IPS-11a (cell line): ENCODE results near the gene KLHDC10.
"Not testable (repeated sequence)": the region's sequence is repeated elsewhere in the genome, so short reads cannot be mapped to it uniquely, and the experiment has no call there.

Source experiments
- H3K4me3 ChIP-seq: one replicate; pipeline ENCODE4 v1.5.1; 2013; ENCODE audit warnings: low read depth, low read length, control low read depth

Gene KLHDC10, protein sequence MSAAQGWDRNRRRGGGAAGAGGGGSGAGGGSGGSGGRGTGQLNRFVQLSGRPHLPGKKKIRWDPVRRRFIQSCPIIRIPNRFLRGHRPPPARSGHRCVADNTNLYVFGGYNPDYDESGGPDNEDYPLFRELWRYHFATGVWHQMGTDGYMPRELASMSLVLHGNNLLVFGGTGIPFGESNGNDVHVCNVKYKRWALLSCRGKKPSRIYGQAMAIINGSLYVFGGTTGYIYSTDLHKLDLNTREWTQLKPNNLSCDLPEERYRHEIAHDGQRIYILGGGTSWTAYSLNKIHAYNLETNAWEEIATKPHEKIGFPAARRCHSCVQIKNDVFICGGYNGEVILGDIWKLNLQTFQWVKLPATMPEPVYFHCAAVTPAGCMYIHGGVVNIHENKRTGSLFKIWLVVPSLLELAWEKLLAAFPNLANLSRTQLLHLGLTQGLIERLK

DNA sequence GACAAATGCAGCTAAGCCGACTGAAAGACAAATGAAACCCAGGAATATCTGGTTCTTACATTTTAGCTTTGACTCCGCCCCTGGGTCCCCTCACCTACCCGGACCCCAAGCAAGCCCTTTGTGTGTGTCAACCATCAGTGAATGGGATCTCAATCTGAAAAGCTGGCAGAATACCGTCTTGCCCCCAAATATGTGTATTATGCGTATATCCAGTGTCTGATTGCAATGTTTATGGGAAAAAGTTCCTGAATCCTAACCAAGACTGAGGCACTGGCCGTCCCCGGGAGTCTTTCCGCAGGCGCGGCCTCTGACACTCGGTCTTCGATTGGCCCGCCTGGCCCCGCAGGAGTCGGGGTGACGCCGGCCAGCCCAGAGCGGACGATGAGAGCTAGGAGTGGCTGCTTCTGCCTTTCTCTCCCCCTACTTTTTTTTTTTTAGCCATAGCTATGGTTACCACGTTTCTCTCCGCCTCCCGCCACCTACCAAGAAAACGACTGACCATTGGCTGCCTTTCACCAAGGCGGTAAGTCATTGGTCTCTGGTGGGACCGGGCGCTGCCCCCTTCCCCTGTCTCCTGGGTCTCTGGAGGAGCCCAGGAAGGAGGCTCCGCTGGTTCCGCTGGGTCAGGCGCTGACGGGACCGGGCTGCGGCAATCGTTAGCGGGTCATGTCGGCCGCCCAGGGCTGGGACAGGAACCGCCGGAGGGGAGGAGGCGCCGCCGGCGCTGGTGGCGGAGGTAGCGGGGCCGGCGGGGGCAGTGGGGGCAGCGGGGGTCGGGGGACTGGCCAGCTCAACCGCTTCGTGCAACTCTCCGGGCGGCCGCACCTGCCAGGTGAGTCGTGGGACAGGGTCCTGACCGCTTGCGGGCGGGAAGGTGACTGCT lies at the start of gene KLHDC10:
TSS of gene KLHDC10 (plus strand) at position 557 of the 883 bp plus-strand sequence. CDS start at position 667, 110 bp downstream.
- H3K4me3 ChIP-seq, result peak within 1 kb of the TSS; percentile 93

GRCh38 chr7:130021105-130021834 lies 49.1 kb upstream of the KLHDC10 start:
- no peak overlapping the region for H3K4me3 ChIP-seq

DNA sequence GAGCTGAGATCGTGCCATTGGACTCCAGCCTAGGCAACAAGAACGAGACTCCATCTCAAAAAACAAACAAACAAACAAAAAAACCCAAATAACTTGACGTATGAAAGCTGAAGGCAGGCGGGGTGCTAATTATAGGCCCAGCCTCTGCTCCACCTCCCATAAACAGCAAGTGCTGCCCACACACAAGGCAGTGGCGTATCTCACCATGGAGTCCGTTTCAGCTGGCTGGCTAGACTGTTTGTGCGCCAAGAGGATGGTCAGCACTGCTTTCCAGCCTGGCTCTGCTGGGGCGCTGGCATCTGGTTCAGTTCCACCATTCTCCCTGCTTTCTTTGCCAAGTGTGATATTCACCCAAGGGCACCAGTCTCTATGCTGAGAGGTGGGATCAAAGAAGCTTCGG lies 48.2 kb upstream of the KLHDC10 start:
- H3K4me3 ChIP-seq, result no peak overlapping the region

- H3K4me3 ChIP-seq, result no peak overlapping the region
Measured at GRCh38 chr7:130022623-130023175, 47.6 kb upstream of the KLHDC10 start.

DNA sequence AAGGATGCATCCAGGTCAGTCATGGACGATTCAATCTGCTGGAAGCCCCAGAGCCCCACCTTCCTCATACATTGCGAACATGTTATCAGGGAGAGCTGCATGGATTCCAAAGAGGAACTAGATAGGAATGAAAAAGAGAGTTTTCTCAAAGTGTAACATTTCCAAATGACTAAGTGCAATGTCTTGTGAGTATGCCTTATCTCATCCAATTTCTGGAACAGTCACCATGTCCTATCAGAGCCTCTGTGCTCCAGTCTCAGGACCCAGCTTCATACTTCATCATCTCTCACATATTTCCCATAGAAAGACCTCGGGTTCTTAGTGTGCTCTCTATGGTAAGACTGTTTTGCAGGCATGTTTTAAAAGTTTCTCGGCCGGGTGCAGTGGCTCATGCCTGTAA lies 45.9 kb upstream of the KLHDC10 start:
- H3K4me3 ChIP-seq, result no peak overlapping the region

DNA sequence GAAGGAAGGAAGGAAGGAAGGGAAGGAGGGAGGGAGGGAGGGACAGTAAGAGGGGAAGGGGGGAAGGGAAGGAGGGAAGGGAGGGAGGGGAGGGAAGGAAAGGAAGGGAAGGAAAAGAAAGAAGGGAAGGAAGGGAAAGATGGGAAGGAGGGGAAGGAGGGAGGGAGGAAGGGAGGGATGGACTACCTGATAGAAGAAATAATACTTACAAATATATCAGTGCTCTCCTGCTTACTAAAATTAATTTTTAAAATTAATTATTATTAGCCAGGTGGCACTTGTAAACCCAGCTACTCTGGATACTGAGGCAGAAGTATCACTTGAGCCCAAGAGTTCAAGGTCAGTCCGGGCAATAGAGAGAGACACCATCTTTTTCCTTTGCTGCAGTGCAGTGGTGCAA lies 37.6 kb upstream of the KLHDC10 start:
- no peak overlapping the region for H3K4me3 ChIP-seq

- no peak overlapping the region for H3K4me3 ChIP-seq
Measured at GRCh38 chr7:130037703-130038102, 32.6 kb upstream of the KLHDC10 start.

- H3K4me3 ChIP-seq, result no peak overlapping the region
Measured at GRCh38 chr7:130040576-130040975, 29.8 kb upstream of the KLHDC10 start.

- H3K4me3 ChIP-seq, result no peak overlapping the region
Measured at GRCh38 chr7:130047831-130048230, 22.5 kb upstream of the KLHDC10 start.

DNA sequence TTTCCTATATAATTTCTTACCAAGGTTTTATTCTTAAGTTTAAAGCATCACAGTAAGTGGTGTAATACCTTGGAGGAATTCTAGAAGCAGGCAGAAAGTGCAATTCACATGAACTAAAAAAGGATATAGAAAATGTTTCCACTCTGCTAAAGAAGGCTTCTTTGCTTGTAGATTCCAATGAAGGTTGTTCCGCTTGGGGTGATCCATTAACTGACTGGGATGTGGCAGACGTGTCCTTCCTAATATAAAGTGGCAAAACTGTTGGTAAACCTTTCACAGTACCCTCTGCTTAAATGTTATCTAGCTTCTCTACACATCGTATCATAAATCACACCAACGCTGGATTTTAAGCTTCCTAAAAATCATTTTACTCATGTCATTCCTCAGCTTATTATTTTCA lies 21.4 kb upstream of the KLHDC10 start:
- no peak overlapping the region for H3K4me3 ChIP-seq

GRCh38 chr7:130052250-130052649 lies 18.1 kb upstream of the KLHDC10 start:
- H3K4me3 ChIP-seq, result not testable (repeated sequence)

DNA sequence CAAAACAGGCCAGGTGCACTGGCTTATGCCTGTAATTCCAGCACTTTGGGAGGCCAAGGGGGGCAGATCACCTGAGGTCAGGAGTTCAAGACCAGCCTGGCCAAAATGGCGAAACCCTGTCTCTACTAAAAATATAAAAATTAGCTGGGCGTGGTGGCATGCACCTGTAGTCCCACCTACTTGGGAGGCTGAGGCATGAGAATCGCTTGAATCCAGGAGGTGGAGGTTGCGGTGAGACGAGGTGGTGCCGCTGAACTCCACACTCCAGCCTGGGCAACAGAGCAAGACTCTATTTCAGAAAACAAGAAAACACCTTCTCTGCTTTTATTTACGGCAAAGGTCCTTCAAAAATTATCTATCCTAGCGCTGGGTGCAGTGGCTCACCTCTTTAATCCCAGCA lies 15.1 kb upstream of the KLHDC10 start:
- H3K4me3 ChIP-seq, result not testable (repeated sequence)

DNA sequence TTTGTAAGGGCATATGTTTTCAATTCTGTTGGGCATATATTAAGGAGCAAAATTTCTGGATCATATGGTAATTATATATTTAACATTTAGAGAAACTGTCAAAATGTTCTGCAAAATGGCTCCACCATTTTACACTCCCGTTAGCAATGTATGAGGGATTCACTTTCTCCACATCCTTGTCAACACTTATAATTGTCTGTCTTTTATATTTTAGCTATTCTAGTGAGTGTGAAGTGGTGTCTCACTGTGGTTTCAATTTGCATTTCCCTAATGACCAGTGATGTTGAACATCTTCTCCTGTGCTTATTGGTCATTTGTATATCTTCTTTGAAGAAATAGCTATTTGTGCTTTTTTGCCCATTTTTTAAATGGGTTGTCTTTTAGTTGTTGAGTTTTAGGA lies 8.1 kb upstream of the KLHDC10 start:
- H3K4me3 ChIP-seq, result no peak overlapping the region

DNA sequence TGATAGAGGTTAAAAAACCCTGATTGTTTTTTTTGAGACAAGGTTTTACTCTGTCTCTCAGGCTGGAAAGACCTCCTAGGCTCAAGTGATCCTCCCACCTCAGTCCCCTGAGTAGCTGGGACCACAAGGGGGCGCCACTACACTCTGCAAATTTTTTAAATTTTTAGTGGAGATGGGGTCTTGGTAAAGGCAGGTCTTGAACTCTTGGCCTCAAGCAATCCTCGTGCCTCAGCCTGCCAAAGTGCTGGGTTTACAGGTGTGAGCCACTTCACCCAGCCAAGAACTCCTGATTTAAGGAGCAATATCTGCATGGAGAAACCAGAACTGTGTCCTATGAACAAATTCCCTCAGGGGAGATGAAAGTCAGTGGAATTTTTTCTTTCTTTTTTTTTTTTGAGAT lies 7.3 kb upstream of the KLHDC10 start:
- no peak overlapping the region for H3K4me3 ChIP-seq

GRCh38 chr7:130064580-130064926 lies 5.8 kb upstream of the KLHDC10 start:
- not testable (repeated sequence) for H3K4me3 ChIP-seq

GRCh38 chr7:130065500-130066152 lies 4.7 kb upstream of the KLHDC10 start:
- H3K4me3 ChIP-seq, result no peak overlapping the region

DNA sequence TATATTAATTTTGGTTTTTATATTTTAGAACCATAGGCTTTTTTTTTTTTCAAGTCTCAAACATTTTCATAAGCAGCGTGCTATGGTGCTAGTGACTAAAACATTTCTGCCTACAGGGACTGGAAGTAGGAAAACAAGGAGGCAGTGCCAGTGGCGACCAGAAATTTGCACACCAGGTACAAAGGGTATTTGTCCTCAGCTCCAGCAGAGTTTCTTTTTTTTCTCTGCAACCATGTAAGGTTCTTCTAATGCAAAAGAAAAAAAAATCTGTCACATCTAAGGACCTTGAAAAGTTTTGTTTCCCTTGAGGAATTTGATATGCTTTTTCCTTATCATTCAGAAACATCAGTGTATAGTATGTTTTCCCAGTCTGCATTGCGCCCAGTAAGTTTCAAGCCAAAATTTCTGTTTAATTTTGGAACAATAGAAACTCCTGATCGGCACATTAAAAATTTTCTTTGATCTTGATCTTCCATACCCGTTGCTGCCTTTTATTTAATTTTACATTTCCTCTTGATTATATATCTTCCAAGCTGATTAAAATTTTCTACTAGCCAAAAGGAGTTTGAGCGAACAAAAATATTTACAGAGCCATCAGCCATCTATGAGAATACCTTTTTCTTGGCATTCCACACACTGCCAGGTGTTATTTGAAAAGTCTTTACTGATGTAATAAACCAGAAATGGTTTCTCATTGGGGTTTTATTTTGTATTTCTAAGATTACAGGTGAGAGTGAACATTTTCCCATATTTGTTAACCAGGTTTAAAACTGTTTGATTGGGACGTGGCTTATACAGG lies 956 bp upstream of the KLHDC10 start:
- peak overlapping the region; percentile 93 for H3K4me3 ChIP-seq

- H3K4me3 ChIP-seq, result peak overlapping the region; percentile 93
Measured at GRCh38 chr7:130070861-130071622, 708 bp downstream of the KLHDC10 start.
